ENCODE data around the gene PTH2R.

- TF ChIP-seq OSR1 (CRISPR knock-in tag; IDR thresholded peaks at IDR 0.05) (no peak), RARB (CRISPR knock-in tag; IDR thresholded peaks at IDR 0.05) (no peak), TOX (CRISPR knock-in tag; IDR thresholded peaks at IDR 0.05; ENCODE audit: borderline replicate concordance) (no peak), SNAI2 (CRISPR knock-in tag; IDR thresholded peaks at IDR 0.05) (no peak), ZNF70 (CRISPR knock-in tag; IDR thresholded peaks at IDR 0.05) (no peak), PATZ1 (CRISPR knock-in tag; IDR thresholded peaks at IDR 0.05; ENCODE audit: borderline replicate concordance) (no peak)
These were observed 20.1 kb upstream of the PTH2R start for GRCh38 chr2:208386541-208386940.
